Activated CD4-positive, alpha-beta T cell treated with anti-CD3 and anti-CD28 coated beads, Interleukin-10, Interleukin-2, amounts not matched to agents 100 ng/mL and 50 ng/mL, durations not matched to agents 16 hours and 8 hours (primary cell): ENCODE measurements around the gene RPP14.
"Not testable (repeated sequence)": the region's sequence is repeated elsewhere in the genome, so short reads cannot be mapped to it uniquely, and the experiment has no call there.

Experiments used
- DNase-seq: peaks from one replicate; pipeline ENCODE4 v3.0.0-alpha.2; 2020

RPP14 gene

GRCh38 chr3:58333206-58334012 is 27.4 kb downstream of the RPP14 start:
- peak; percentile 53 for DNase-seq

GRCh38 chr3:58334013-58334321 is 27.9 kb downstream of the RPP14 start:
- DNase-seq: no peak

- no peak for DNase-seq
These were observed 28.4 kb downstream of the RPP14 start for GRCh38 chr3:58334506-58334884.

GRCh38 chr3:58335652-58335947 is 29.6 kb downstream of the RPP14 start:
- no peak for DNase-seq

- DNase-seq: no peak
These were observed 30.3 kb downstream of the RPP14 start for GRCh38 chr3:58336135-58336882.

- DNase-seq: no peak
These were observed 31.1 kb downstream of the RPP14 start for GRCh38 chr3:58337190-58337589.

GRCh38 chr3:58339146-58339545 is 33.1 kb downstream of the RPP14 start:
- DNase-seq: not testable (repeated sequence)

- no peak for DNase-seq
These were observed 34.7 kb downstream of the RPP14 start for GRCh38 chr3:58340594-58341244.

- DNase-seq: no peak
These were observed 35.3 kb downstream of the RPP14 start for GRCh38 chr3:58341376-58341775.

- no peak for DNase-seq
These were observed 36.6 kb downstream of the RPP14 start for GRCh38 chr3:58342676-58343075.

- no peak for DNase-seq
These were observed 39.4 kb downstream of the RPP14 start for GRCh38 chr3:58345457-58345856.

- DNase-seq: peak; percentile 47
These were observed 40.3 kb downstream of the RPP14 start for GRCh38 chr3:58346368-58346767.

- DNase-seq: no peak
These were observed 41.9 kb downstream of the RPP14 start for GRCh38 chr3:58347984-58348383.

GRCh38 chr3:58349792-58350626 is 44.0 kb downstream of the RPP14 start:
- peak; percentile 88 for DNase-seq

GRCh38 chr3:58350627-58351013 is 44.6 kb downstream of the RPP14 start:
- DNase-seq: peak; percentile 61

GRCh38 chr3:58351920-58352319 is 45.9 kb downstream of the RPP14 start:
- no peak for DNase-seq

GRCh38 chr3:58352626-58353025 is 46.6 kb downstream of the RPP14 start:
- DNase-seq: no peak

GRCh38 chr3:58353722-58354553 is 47.9 kb downstream of the RPP14 start:
- DNase-seq: peak; percentile 72

GRCh38 chr3:58355179-58355578 is 49.1 kb downstream of the RPP14 start:
- DNase-seq: no peak

GRCh38 chr3:58356054-58356453 is 50.0 kb downstream of the RPP14 start:
- no peak for DNase-seq

- no peak for DNase-seq
These were observed 51.4 kb downstream of the RPP14 start for GRCh38 chr3:58357402-58357801.

GRCh38 chr3:58358092-58358491 is 52.0 kb downstream of the RPP14 start:
- DNase-seq: peak; percentile 26
